KMS-11 (cell line): ENCODE measurements around the gene GTF3C1.

Experiments used
- H2AFZ ChIP-seq: fragments of 200-600 bp; sonication (generic); 2 replicates; pipeline ENCODE4 v1.6.1; 2016; ENCODE audit warnings: antibody characterized with exemption, mixed run types, low read depth
- H3K27ac ChIP-seq: fragments of 200-600 bp; sonication (generic); 2 replicates; pipeline ENCODE4 v1.6.1; 2016; ENCODE audit warnings: mild to moderate bottlenecking, mixed run types
- H3K27me3 ChIP-seq: fragments of 200-600 bp; sonication (generic); 2 replicates; pipeline ENCODE4 v1.6.1; 2017; ENCODE audit warnings: mild to moderate bottlenecking, low read depth, mixed run types, moderate library complexity; ENCODE audit not compliant: insufficient read depth
- H3K36me3 ChIP-seq: fragments of 200-600 bp; sonication (generic); 2 replicates; pipeline ENCODE4 v1.6.1; 2017; ENCODE audit warnings: mild to moderate bottlenecking, mixed run types; ENCODE audit not compliant: insufficient read depth
- H3K4me1 ChIP-seq: fragments of 200-600 bp; sonication (generic); 2 replicates; pipeline ENCODE4 v1.6.1; 2016; ENCODE audit warnings: mild to moderate bottlenecking, low read depth, mixed run types; ENCODE audit not compliant: poor library complexity, severe bottlenecking
- H3K4me2 ChIP-seq: fragments of 200-600 bp; sonication (generic); 2 replicates; pipeline ENCODE4 v1.7.0; 2016; ENCODE audit warnings: mild to moderate bottlenecking, mixed run types
- H3K4me3 ChIP-seq: fragments of 200-600 bp; sonication (generic); IDR thresholded peaks from 2 replicates; pipeline ENCODE4 v1.6.1; 2017; ENCODE audit warnings: low read depth, low read length, mixed read lengths; ENCODE audit not compliant: insufficient read depth
- H3K79me2 ChIP-seq: fragments of 200-600 bp; sonication (generic); 2 replicates; pipeline ENCODE4 v1.6.1; 2016; ENCODE audit warnings: low read depth, mixed run types; ENCODE audit not compliant: insufficient read depth
- H3K9ac ChIP-seq: fragments of 200-600 bp; sonication (generic); 2 replicates; pipeline ENCODE4 v1.6.1; 2016; ENCODE audit warnings: mild to moderate bottlenecking, mixed run types
- H4K20me1 ChIP-seq: fragments of 200-600 bp; sonication (generic); 2 replicates; pipeline ENCODE4 v1.6.1; 2016; ENCODE audit warnings: mild to moderate bottlenecking, mixed run types; ENCODE audit not compliant: insufficient read depth
- TF ChIP-seq, protein P1 (sequence below): fragments of 200-600 bp; sonication (generic); conservative IDR thresholded peaks from 2 replicates; pipeline ENCODE4 v1.6.1; 2017; ENCODE audit warnings: low read depth, mild to moderate bottlenecking, antibody characterized with exemption, low read length, moderate library complexity, mixed read lengths

The GTF3C1 gene, protein sequence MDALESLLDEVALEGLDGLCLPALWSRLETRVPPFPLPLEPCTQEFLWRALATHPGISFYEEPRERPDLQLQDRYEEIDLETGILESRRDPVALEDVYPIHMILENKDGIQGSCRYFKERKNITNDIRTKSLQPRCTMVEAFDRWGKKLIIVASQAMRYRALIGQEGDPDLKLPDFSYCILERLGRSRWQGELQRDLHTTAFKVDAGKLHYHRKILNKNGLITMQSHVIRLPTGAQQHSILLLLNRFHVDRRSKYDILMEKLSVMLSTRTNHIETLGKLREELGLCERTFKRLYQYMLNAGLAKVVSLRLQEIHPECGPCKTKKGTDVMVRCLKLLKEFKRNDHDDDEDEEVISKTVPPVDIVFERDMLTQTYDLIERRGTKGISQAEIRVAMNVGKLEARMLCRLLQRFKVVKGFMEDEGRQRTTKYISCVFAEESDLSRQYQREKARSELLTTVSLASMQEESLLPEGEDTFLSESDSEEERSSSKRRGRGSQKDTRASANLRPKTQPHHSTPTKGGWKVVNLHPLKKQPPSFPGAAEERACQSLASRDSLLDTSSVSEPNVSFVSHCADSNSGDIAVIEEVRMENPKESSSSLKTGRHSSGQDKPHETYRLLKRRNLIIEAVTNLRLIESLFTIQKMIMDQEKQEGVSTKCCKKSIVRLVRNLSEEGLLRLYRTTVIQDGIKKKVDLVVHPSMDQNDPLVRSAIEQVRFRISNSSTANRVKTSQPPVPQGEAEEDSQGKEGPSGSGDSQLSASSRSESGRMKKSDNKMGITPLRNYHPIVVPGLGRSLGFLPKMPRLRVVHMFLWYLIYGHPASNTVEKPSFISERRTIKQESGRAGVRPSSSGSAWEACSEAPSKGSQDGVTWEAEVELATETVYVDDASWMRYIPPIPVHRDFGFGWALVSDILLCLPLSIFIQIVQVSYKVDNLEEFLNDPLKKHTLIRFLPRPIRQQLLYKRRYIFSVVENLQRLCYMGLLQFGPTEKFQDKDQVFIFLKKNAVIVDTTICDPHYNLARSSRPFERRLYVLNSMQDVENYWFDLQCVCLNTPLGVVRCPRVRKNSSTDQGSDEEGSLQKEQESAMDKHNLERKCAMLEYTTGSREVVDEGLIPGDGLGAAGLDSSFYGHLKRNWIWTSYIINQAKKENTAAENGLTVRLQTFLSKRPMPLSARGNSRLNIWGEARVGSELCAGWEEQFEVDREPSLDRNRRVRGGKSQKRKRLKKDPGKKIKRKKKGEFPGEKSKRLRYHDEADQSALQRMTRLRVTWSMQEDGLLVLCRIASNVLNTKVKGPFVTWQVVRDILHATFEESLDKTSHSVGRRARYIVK (N-terminal part only)

DNA sequence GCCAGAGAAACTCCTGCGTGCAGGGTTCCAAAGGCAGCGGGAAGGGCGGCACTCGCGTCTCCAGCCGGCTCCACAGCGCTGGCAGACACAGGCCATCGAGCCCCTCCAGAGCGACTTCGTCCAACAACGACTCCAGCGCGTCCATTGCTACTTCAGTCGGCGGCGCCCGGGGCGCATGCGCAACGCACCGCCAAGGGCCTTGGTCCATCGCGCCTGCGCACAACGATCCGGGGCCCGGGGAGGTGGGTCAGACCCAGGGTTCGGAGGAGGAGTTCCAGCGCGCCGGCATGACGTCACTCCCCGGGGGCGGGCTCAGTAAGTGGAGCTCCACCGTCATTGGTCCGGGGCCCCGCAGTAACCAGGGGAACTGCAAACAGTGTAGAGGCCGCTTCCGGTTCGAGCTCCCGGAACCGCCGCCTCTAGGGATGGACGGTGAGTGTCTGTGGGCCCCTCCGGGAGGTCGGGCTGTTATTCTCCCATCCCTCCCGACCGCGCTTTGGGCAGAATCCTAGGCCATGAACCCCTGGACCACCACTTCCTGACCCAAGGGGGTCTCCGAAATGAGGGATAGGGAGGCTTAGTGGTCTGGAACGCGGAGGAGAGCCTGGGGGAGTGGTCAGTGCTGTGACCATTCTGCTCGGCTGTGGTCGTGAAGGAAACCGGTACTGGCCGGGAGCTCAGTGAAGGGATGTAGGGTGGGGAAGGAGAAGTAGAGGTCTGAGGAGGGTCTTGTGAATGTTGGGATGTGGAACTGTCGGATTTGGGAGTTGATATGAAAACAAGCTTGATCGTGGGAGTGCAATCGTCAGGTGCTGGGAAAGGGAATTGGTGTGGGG lies at the start of gene GTF3C1, which contains the start of gene KATNIP:
GTF3C1 (minus strand) TSS at position 168 of the 836 bp plus-strand sequence; CDS start at position 145, 23 bp downstream.
KATNIP (plus strand) TSS at position 399 of the 836 bp plus-strand sequence; CDS start at position 426, 27 bp downstream.
- TF ChIP-seq, protein P1, sequence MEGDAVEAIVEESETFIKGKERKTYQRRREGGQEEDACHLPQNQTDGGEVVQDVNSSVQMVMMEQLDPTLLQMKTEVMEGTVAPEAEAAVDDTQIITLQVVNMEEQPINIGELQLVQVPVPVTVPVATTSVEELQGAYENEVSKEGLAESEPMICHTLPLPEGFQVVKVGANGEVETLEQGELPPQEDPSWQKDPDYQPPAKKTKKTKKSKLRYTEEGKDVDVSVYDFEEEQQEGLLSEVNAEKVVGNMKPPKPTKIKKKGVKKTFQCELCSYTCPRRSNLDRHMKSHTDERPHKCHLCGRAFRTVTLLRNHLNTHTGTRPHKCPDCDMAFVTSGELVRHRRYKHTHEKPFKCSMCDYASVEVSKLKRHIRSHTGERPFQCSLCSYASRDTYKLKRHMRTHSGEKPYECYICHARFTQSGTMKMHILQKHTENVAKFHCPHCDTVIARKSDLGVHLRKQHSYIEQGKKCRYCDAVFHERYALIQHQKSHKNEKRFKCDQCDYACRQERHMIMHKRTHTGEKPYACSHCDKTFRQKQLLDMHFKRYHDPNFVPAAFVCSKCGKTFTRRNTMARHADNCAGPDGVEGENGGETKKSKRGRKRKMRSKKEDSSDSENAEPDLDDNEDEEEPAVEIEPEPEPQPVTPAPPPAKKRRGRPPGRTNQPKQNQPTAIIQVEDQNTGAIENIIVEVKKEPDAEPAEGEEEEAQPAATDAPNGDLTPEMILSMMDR: no peak
- H2AFZ ChIP-seq: peak within 1 kb of the TSS; percentile 85; the same call in 1 of the 2 replicates
- no peaks in the 10 kb centered on the region for H3K36me3 ChIP-seq
- H4K20me1 ChIP-seq: no peaks in the 10 kb centered on the region
- peaks cover 34% of the 10 kb centered on the region for H3K4me1 ChIP-seq
- H3K79me2 ChIP-seq: peaks cover 37% of the 10 kb centered on the region
- H3K4me3 ChIP-seq: no peak within 1 kb of the TSS
- no peaks in the 10 kb centered on the region for H3K27me3 ChIP-seq
- H3K4me2 ChIP-seq: peak within 1 kb of the TSS; percentile 92
- H3K27ac ChIP-seq: peak within 1 kb of the TSS; percentile 29; the same call in 1 of the 2 replicates
- H3K9ac ChIP-seq: peak within 1 kb of the TSS; percentile 73

DNA sequence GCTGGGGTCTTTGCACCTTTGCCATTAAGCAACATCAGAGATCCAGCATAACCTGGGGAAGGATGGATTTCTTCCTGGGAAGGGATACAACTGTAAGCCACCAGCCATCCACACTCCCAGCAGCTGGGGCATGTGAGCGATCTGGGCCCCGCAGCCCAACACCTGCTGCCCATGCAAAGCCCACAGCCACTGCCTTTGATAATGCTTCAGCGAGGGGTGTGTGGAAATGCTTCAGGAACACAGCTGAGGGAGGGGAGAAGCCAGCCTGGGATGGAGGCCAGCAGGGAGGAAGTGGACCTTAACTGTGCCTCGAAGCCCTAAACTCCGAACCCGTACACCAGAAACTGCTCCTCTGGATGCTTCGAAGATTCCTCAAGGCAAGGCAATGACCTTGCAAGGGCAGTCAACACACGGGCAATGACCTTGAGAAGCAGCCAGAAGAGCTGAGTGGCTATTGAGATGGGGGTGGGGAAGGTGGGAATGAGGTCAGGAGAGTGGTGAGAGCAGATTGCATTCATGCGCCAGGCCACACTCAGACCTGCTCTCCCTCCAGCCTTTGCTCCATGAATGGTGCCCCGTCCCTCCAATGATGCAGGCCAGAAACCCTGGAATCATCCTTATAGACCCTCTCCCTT lies 49.3 kb upstream of the GTF3C1 start:
- no peak overlapping the region for H3K4me3 ChIP-seq
- no peak overlapping the region for H3K9ac ChIP-seq
- H3K4me2 ChIP-seq: no peak overlapping the region
- H3K4me1 ChIP-seq: no peaks in the 10 kb centered on the region
- no peaks in the 10 kb centered on the region for H3K79me2 ChIP-seq
- TF ChIP-seq, protein P1: no peak
- H3K27me3 ChIP-seq: no peaks in the 10 kb centered on the region
- H2AFZ ChIP-seq: no peak overlapping the region
- no peaks in the 10 kb centered on the region for H3K36me3 ChIP-seq
- no peaks in the 10 kb centered on the region for H4K20me1 ChIP-seq
- no peak overlapping the region for H3K27ac ChIP-seq

DNA sequence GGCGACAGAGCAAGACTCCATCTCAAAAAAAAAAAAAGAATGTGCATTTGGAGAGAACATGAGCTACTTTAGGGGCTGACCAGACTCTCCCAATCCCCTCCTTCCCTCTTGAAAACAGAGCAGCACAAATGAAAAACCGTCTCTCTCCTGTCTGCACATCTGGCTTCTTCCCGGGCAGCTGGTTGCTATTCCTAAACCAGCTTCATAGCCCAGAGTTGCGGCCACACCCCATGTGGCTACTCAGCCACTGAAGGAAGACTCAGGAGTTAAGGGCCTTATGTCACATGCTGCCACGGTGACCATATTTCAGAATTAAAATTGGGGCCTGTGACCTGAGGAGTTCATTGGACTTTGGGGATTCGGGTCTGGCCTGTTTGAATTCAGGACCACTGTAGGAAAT lies 48.5 kb upstream of the GTF3C1 start:
- no peaks in the 10 kb centered on the region for H3K4me1 ChIP-seq
- H4K20me1 ChIP-seq: no peaks in the 10 kb centered on the region
- TF ChIP-seq, protein P1: no peak
- no peaks in the 10 kb centered on the region for H3K79me2 ChIP-seq
- no peak overlapping the region for H3K27ac ChIP-seq
- no peak overlapping the region for H3K4me2 ChIP-seq
- no peak overlapping the region for H3K9ac ChIP-seq
- no peaks in the 10 kb centered on the region for H3K27me3 ChIP-seq
- H3K36me3 ChIP-seq: no peaks in the 10 kb centered on the region
- no peak overlapping the region for H3K4me3 ChIP-seq
- no peak overlapping the region for H2AFZ ChIP-seq
